AG20443 (cell line): ENCODE results near the gene ACTR1A.
"Not testable (repeated sequence)": the region's sequence is repeated elsewhere in the genome, so short reads cannot be mapped to it uniquely, and the experiment has no call there.

ENCODE experiments used
- DNase-seq: peaks from one replicate; pipeline ENCODE4 v3.0.0; 2012; ENCODE audit warnings: low spot score, mixed read lengths

ACTR1A gene

GRCh38 chr10:102514487-102515311, 12.2 kb upstream of the ACTR1A start:
- no peak for DNase-seq

- no peak for DNase-seq
These were observed 9.2 kb upstream of the ACTR1A start for GRCh38 chr10:102511583-102512274.

- DNase-seq = peak; percentile 56
These were observed 6.9 kb upstream of the ACTR1A start for GRCh38 chr10:102509387-102509786.

GRCh38 chr10:102508506-102508905, 6.0 kb upstream of the ACTR1A start:
- no peak for DNase-seq

- DNase-seq = no peak
These were observed 5.0 kb upstream of the ACTR1A start for GRCh38 chr10:102507521-102507920.

GRCh38 chr10:102505462-102506115, 3.1 kb upstream of the ACTR1A start:
- DNase-seq = no peak

GRCh38 chr10:102504976-102505300, 2.4 kb upstream of the ACTR1A start:
- no peak for DNase-seq

GRCh38 chr10:102504179-102504975, 1.9 kb upstream of the ACTR1A start:
- no peak for DNase-seq

GRCh38 chr10:102503264-102504178, 1.0 kb upstream of the ACTR1A start, which contains the start of gene SUFU:
SUFU (plus strand) TSS chr10:102503972; CDS start chr10:102504153, 181 bp downstream.
- DNase-seq = peak; percentile 98

- DNase-seq = peak; percentile 98
These were observed 529 bp downstream of the ACTR1A start for GRCh38 chr10:102502029-102502336.

GRCh38 chr10:102501201-102502028, 1.1 kb downstream of the ACTR1A start:
- DNase-seq = no peak

- not testable (repeated sequence) for DNase-seq
These were observed 1.8 kb downstream of the ACTR1A start for GRCh38 chr10:102500686-102501085.

GRCh38 chr10:102499356-102499755, 3.2 kb downstream of the ACTR1A start:
- DNase-seq = no peak

- no peak for DNase-seq
These were observed 5.0 kb downstream of the ACTR1A start for GRCh38 chr10:102497545-102497944.

- DNase-seq = no peak
These were observed 8.7 kb downstream of the ACTR1A start for GRCh38 chr10:102493771-102494170.

GRCh38 chr10:102492983-102493382, 9.5 kb downstream of the ACTR1A start:
- DNase-seq = no peak

- no peak for DNase-seq
These were observed 10.1 kb downstream of the ACTR1A start for GRCh38 chr10:102492344-102492939.

- no peak for DNase-seq
These were observed 11.4 kb downstream of the ACTR1A start for GRCh38 chr10:102491136-102491535.

- DNase-seq = peak; percentile 7
These were observed 17.3 kb downstream of the ACTR1A start for GRCh38 chr10:102485093-102485784.
